Measurements from ENCODE around the gene CCN6.

CCN6 gene

DNA sequence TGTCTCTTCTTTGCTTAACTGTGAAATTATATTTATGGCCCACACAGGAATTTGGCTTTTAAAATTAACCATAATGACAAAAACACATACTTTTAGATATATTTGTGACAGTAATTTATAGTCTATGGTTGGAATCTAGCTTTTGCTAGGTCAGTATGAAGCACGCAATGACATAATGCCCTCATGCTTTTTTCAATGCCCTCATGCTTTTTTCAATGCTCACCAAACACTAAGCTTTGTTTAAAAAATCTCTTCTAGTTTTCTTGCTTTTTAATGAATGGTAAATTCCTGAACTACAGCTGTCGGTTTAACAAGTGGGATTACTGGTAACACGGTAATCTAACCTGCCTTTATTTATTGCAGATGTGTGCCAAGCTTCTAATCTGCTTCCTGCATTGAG lies 12.7 kb downstream of the CCN6 start:
- no peak overlapping the region for H3K4me2 ChIP-seq (ENCODE audit: low read depth, low read length)
- H3K27ac ChIP-seq (ENCODE audit: low read length), result no peak overlapping the region
- no peaks in the 10 kb centered on the region for H3K9me3 ChIP-seq (replicated peaks; ENCODE audit: insufficient read depth, low read length)
- TF ChIP-seq EZH2 (optimal IDR thresholded peaks at IDR 0.05; ENCODE audit: low read depth, low read length), result no peak
- TF ChIP-seq EZH2phosphoT487 (IDR thresholded peaks at IDR 0.05; ENCODE audit: low read length), result no peak
- TF ChIP-seq, protein P1, sequence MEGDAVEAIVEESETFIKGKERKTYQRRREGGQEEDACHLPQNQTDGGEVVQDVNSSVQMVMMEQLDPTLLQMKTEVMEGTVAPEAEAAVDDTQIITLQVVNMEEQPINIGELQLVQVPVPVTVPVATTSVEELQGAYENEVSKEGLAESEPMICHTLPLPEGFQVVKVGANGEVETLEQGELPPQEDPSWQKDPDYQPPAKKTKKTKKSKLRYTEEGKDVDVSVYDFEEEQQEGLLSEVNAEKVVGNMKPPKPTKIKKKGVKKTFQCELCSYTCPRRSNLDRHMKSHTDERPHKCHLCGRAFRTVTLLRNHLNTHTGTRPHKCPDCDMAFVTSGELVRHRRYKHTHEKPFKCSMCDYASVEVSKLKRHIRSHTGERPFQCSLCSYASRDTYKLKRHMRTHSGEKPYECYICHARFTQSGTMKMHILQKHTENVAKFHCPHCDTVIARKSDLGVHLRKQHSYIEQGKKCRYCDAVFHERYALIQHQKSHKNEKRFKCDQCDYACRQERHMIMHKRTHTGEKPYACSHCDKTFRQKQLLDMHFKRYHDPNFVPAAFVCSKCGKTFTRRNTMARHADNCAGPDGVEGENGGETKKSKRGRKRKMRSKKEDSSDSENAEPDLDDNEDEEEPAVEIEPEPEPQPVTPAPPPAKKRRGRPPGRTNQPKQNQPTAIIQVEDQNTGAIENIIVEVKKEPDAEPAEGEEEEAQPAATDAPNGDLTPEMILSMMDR (IDR thresholded peaks at IDR 0.05; ENCODE audit: low read length), result no peak
- H3K9ac ChIP-seq (ENCODE audit: low read length), result no peak overlapping the region
- H2AFZ ChIP-seq (ENCODE audit: low read length), result no peak overlapping the region
- H3K9me2 ChIP-seq (replicated peaks; ENCODE audit: insufficient read depth, low read length), result no peaks in the 10 kb centered on the region
- H3K4me1 ChIP-seq (ENCODE audit: low read length), result no peaks in the 10 kb centered on the region
- H3K36me3 ChIP-seq (replicated peaks; ENCODE audit: insufficient read depth, low read length), result 0 out of 2 replicates have a peak, but pooled peaks cover 3% of the 10 kb centered on the region
- H3K4me3 ChIP-seq (ENCODE audit: low read length), result no peak overlapping the region
- H3K79me2 ChIP-seq (ENCODE audit: low read length), result no peaks in the 10 kb centered on the region
- no peaks in the 10 kb centered on the region for H4K20me1 ChIP-seq (ENCODE audit: insufficient read depth, low read length)
- H3K27me3 ChIP-seq (replicated peaks; ENCODE audit: insufficient read depth, low read length), result no peaks in the 10 kb centered on the region
- H3F3A ChIP-seq (ENCODE audit: insufficient read depth, low read length), result no peaks in the 10 kb centered on the region
- DNase-seq, result no peak

DNA sequence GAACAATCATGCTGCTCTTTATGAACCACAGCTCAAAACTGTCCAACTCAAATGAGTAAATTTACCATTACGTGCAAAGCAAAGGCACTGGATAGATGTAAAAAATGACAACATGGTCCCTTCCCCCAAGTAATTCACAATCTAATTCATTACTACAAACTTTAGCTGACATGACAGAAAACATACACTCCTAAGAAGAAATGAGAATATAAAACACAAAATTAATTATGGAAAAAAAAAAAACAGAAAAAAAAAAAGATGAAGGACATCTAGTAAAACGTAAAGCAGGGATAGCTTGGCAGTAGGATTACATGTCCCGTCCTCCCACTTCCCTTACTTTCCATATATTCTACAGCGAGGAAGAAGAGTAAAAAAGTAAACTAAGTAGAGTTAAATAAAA lies 27.7 kb downstream of the CCN6 start:
- H3K4me3 ChIP-seq (ENCODE audit: low read length), result no peak overlapping the region
- TF ChIP-seq, protein P1 (IDR thresholded peaks at IDR 0.05; ENCODE audit: low read length), result no peak
- TF ChIP-seq EZH2 (optimal IDR thresholded peaks at IDR 0.05; ENCODE audit: low read depth, low read length) (no peak), EZH2phosphoT487 (IDR thresholded peaks at IDR 0.05; ENCODE audit: low read length) (no peak)
- H3F3A ChIP-seq (ENCODE audit: insufficient read depth, low read length), result no peaks in the 10 kb centered on the region
- H3K27me3 ChIP-seq (replicated peaks; ENCODE audit: insufficient read depth, low read length), result no peaks in the 10 kb centered on the region
- no peak for DNase-seq
- no peaks in the 10 kb centered on the region for H3K4me1 ChIP-seq (ENCODE audit: low read length)
- no peaks in the 10 kb centered on the region for H3K36me3 ChIP-seq (replicated peaks; ENCODE audit: insufficient read depth, low read length)
- H3K9me3 ChIP-seq (replicated peaks; ENCODE audit: insufficient read depth, low read length), result no peaks in the 10 kb centered on the region
- no peak overlapping the region for H2AFZ ChIP-seq (ENCODE audit: low read length)
- no peaks in the 10 kb centered on the region for H4K20me1 ChIP-seq (ENCODE audit: insufficient read depth, low read length)
- no peaks in the 10 kb centered on the region for H3K9me2 ChIP-seq (replicated peaks; ENCODE audit: insufficient read depth, low read length)
- no peak overlapping the region for H3K4me2 ChIP-seq (ENCODE audit: low read depth, low read length)
- H3K9ac ChIP-seq (ENCODE audit: low read length), result no peak overlapping the region
- H3K27ac ChIP-seq (ENCODE audit: low read length), result no peak overlapping the region
- H3K79me2 ChIP-seq (ENCODE audit: low read length), result no peaks in the 10 kb centered on the region

DNA sequence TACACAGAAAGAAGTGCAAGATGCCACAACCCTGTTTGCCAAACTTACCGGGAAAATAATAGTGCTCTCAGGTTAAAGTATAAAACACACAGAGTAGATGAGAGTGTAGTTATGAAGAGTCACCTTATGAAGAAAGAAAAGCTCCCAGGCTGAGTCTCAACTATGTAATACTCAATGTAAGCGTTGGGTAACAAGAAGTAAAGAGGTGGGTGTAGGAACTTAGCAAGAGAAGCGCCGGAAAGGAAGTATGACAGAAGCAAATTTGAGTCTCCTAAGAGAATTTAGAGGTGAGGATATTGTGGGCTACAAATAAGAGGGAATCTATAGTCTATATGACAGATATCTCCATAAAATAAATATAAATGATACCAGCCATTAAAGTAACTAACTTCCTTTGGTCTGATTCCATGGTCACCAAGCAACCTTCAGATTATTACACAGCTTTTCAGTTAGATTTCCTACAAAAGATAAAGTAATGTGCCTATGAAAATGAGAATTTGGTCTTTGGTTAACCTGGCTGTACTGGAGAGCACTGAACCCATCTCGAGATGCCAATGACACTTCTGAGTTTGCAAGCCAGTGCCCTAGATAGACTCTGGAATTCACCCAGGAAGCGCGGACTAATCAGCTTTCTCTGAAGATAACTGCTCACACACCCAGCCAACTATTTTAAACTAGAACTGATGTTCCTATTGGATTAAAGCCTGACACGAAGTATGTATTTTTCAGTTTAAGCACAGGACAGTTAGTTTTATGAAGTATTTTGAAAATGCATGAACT lies 31.6 kb downstream of the CCN6 start:
- Histone ChIP-seq H3K4me3 (ENCODE audit: low read length) (no peak overlapping the region), H3K9me3 (replicated peaks; ENCODE audit: insufficient read depth, low read length) (no peaks in the 10 kb centered on the region), H3K27me3 (replicated peaks; ENCODE audit: insufficient read depth, low read length) (no peaks in the 10 kb centered on the region), H3K4me2 (ENCODE audit: low read depth, low read length) (no peak overlapping the region), H3K4me1 (ENCODE audit: low read length) (no peaks in the 10 kb centered on the region), H3F3A (ENCODE audit: insufficient read depth, low read length) (no peaks in the 10 kb centered on the region), H3K27ac (ENCODE audit: low read length) (no peak overlapping the region), H3K9me2 (replicated peaks; ENCODE audit: insufficient read depth, low read length) (no peaks in the 10 kb centered on the region), H3K36me3 (replicated peaks; ENCODE audit: insufficient read depth, low read length) (no peaks in the 10 kb centered on the region), H4K20me1 (ENCODE audit: insufficient read depth, low read length) (no peaks in the 10 kb centered on the region), H2AFZ (ENCODE audit: low read length) (no peak overlapping the region), H3K79me2 (ENCODE audit: low read length) (no peaks in the 10 kb centered on the region), H3K9ac (ENCODE audit: low read length) (no peak overlapping the region)
- TF ChIP-seq EZH2 (optimal IDR thresholded peaks at IDR 0.05; ENCODE audit: low read depth, low read length) (no peak), EZH2phosphoT487 (IDR thresholded peaks at IDR 0.05; ENCODE audit: low read length) (no peak)
- TF ChIP-seq, protein P1 (IDR thresholded peaks at IDR 0.05; ENCODE audit: low read length), result no peak
- no peak for DNase-seq

Data from MM.1S (cell line).